Measurements from ENCODE around the gene ADNP. TPM values are rescaled to one million over a fixed set of nuclear protein-coding genes. Genes with fewer than 3 reads are reported as not detected.
A peak's percentile ranks its signal among the peaks of the same experiment; 100 is the strongest.

Gene ADNP
- total RNA-seq, 2 experiments from 2014 or later, result 44.8 to 50.8 TPM

GRCh38 chr20:50930976-50931305 lies 296 bp downstream of the ADNP start:
- Mint-ChIP-seq H3K36me3 (ENCODE audit: low read depth) (peaks cover 45% of the 10 kb centered on the region), H3K27ac (peak overlapping the region; percentile 94), H3K9me3 (no peaks in the 10 kb centered on the region), H3K27me3 (ENCODE audit: low read depth) (no peaks in the 10 kb centered on the region), H3K4me3 (peak overlapping the region; percentile 85), H3K4me1 (ENCODE audit: low read depth) (peaks cover 35% of the 10 kb centered on the region)
- intact Hi-C loops (cut with micrococcal nuclease), result loop anchor here (1.0 to 5.0 kb wide), 3 partner anchors 27 to 419 kb away; partner anchors contain the start of genes DPM1, MOCS3, PARD6B and PTPN1
- DNase-seq, result no peak
- CTCF ChIA-PET, result interaction anchor here (0.9 to 4.2 kb wide), 11 partner anchors 9 to 136 kb away, joined by 3 to 23 read pairs (median 4); partner anchors contain the start of genes BCAS4, DPM1 and MOCS3

GRCh38 chr20:50930139-50930975 lies 880 bp downstream of the ADNP start:
- Mint-ChIP-seq H3K27me3 (ENCODE audit: low read depth) (no peaks in the 10 kb centered on the region), H3K36me3 (ENCODE audit: low read depth) (peaks cover 49% of the 10 kb centered on the region), H3K4me3 (peak overlapping the region; percentile 85), H3K27ac (peak overlapping the region; percentile 96), H3K4me1 (ENCODE audit: low read depth) (peaks cover 41% of the 10 kb centered on the region), H3K9me3 (no peaks in the 10 kb centered on the region)
- intact Hi-C loops (cut with micrococcal nuclease), result loop anchor here (5.0 kb wide), 1 partner anchor 418 kb away; the partner anchor contains the start of gene PTPN1
- DNase-seq, result peak; percentile 25
- CTCF ChIA-PET, result interaction anchor here (0.7 to 7.4 kb wide), 18 partner anchors 10 to 140 kb away, joined by 3 to 79 read pairs (median 7); partner anchors contain the start of genes BCAS4, DPM1 and MOCS3

- H3K27me3 Mint-ChIP-seq (ENCODE audit: low read depth), result no peaks in the 10 kb centered on the region
- intact Hi-C loops (cut with micrococcal nuclease), result loop anchor here (1.0 to 5.0 kb wide), 5 partner anchors 15 to 417 kb away; partner anchors contain the start of gene PTPN1
- CTCF ChIA-PET, result interaction anchor here (0.5 to 7.4 kb wide), 33 partner anchors 9 to 776 kb away, joined by 3 to 79 read pairs (median 4); partner anchors contain the start of genes BCAS4, DPM1 and MOCS3
- no peaks in the 10 kb centered on the region for H3K9me3 Mint-ChIP-seq
- peak overlapping the region; percentile 96 for H3K27ac Mint-ChIP-seq
- peaks cover 49% of the 10 kb centered on the region for H3K36me3 Mint-ChIP-seq (ENCODE audit: low read depth)
- peaks cover 48% of the 10 kb centered on the region for H3K4me1 Mint-ChIP-seq (ENCODE audit: low read depth)
- H3K4me3 Mint-ChIP-seq, result peak overlapping the region; percentile 85
- DNase-seq, result peak; percentile 99
These were observed 1.7 kb downstream of the ADNP start for GRCh38 chr20:50929299-50930138.

- intact Hi-C loops (cut with micrococcal nuclease), result loop anchor here (2.0 kb wide), 1 partner anchor 34 kb away; no protein-coding TSS in a partner anchor
- DNase-seq, result no peak
- H3K9me3 Mint-ChIP-seq, result no peaks in the 10 kb centered on the region
- CTCF ChIA-PET, result interaction anchor here (0.6 to 7.4 kb wide), 13 partner anchors 8 to 393 kb away, joined by 3 to 79 read pairs (median 6); partner anchors contain the start of genes BCAS4, DPM1 and MOCS3
- H3K27me3 Mint-ChIP-seq (ENCODE audit: low read depth), result no peaks in the 10 kb centered on the region
- H3K36me3 Mint-ChIP-seq (ENCODE audit: low read depth), result peaks cover 48% of the 10 kb centered on the region
- H3K4me1 Mint-ChIP-seq (ENCODE audit: low read depth), result peaks cover 55% of the 10 kb centered on the region
- peak overlapping the region; percentile 96 for H3K27ac Mint-ChIP-seq
- H3K4me3 Mint-ChIP-seq, result peak overlapping the region; percentile 85
These were observed 2.8 kb downstream of the ADNP start for GRCh38 chr20:50928469-50928868.

GRCh38 chr20:50926530-50926929 lies 4.7 kb downstream of the ADNP start:
- H3K27me3 Mint-ChIP-seq (ENCODE audit: low read depth), result no peaks in the 10 kb centered on the region

DNA sequence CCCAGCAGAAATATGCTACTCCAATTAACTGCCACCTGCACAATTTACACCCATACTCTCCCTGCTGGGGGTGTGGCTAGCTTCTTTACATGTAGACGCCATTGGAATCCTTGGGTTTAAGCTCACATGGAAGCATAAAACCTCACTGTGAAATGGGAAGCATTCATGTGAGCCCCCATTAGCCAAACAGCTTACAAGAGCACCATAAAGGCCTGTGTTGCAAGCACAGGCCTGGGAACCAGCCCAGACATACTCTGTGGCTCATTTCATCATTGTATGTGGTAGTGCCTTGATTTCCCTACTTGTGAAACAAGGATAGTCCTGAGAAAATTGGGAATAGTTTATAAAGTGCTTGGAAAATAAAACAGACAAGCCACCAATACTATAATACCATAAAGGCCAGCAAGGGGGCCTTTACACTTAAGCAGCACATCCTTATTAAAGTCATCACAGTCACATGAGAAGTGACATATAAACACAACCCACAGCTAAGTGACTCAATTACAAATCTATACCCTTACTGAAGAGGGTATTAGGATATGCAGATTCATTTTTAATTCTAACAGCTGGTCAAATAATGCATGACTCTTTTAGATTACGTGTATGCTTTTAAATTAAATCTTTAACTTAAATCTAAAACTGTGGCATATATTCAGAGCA lies 6.8 kb downstream of the ADNP start:
- DNase-seq, result no peak
- no peaks in the 10 kb centered on the region for H3K9me3 Mint-ChIP-seq
- H3K4me1 Mint-ChIP-seq (ENCODE audit: low read depth), result peaks cover 79% of the 10 kb centered on the region
- H3K36me3 Mint-ChIP-seq (ENCODE audit: low read depth), result peaks cover 39% of the 10 kb centered on the region
- CTCF ChIA-PET, result interaction anchor here (1.7 to 7.4 kb wide), 2 partner anchors 10 to 130 kb away, joined by 7 to 79 read pairs; partner anchors contain the start of gene BCAS4
- no peaks in the 10 kb centered on the region for H3K27me3 Mint-ChIP-seq (ENCODE audit: low read depth)
- H3K4me3 Mint-ChIP-seq, result no peak overlapping the region
- intact Hi-C loops (cut with micrococcal nuclease), result no loop called here
- no peak overlapping the region for H3K27ac Mint-ChIP-seq

More at GRCh38 chr20:50926530-50926929, 4.7 kb downstream of the ADNP start:
- CTCF ChIA-PET, result interaction anchor here (1.4 to 7.4 kb wide), 3 partner anchors 36 to 136 kb away, joined by 5 to 79 read pairs (median 6); partner anchors contain the start of gene BCAS4
- Mint-ChIP-seq H3K36me3 (ENCODE audit: low read depth) (peaks cover 43% of the 10 kb centered on the region), H3K27ac (no peak overlapping the region), H3K4me3 (no peak overlapping the region), H3K4me1 (ENCODE audit: low read depth) (peaks cover 65% of the 10 kb centered on the region), H3K9me3 (no peaks in the 10 kb centered on the region)
- no peak for DNase-seq
- intact Hi-C loops (cut with micrococcal nuclease), result no loop called here

DNA sequence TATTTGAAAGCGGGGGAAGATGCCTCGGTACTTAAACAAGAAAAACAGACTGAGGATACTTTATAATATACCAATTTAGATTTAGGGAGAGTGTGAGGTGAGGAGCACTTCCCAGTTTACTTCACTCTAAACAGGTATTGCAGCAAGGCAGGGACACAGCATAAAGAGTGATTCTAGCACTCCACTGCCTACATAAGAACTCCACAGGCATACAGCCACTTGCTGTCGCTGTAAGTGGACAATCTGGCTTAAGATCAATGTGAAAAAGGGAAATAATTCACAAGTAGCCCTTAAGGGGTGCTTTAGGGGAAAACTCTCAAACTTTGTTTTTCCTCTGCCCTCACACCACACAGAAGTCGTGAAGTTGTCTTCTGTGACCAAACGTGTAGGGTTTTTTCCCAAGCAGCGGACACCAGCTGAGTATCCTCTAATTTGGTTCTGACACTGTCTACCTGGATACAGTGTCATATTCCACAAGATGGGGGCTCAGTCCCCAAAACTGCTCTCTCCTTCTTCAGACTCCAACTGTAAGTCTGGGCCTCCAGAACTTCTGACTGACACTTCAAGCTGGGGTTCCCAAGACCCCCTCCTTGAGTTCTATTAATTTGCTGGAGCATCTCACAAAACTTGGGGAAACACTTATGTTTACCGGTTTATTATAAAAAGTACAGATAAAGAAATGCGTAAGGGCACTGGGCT lies 9.3 kb downstream of the ADNP start:
- H3K27ac Mint-ChIP-seq, result peak overlapping the region; percentile 61
- peaks cover 79% of the 10 kb centered on the region for H3K4me1 Mint-ChIP-seq (ENCODE audit: low read depth)
- H3K9me3 Mint-ChIP-seq, result no peaks in the 10 kb centered on the region
- CTCF ChIA-PET, result interaction anchor here (1.3 to 3.9 kb wide), 3 partner anchors 8 to 128 kb away, joined by 3 to 19 read pairs (median 4); partner anchors contain the start of gene ADNP
- DNase-seq, result no peak
- intact Hi-C loops (cut with micrococcal nuclease), result no loop called here
- H3K4me3 Mint-ChIP-seq, result no peak overlapping the region
- peaks cover 31% of the 10 kb centered on the region for H3K36me3 Mint-ChIP-seq (ENCODE audit: low read depth)
- no peaks in the 10 kb centered on the region for H3K27me3 Mint-ChIP-seq (ENCODE audit: low read depth)

DNA sequence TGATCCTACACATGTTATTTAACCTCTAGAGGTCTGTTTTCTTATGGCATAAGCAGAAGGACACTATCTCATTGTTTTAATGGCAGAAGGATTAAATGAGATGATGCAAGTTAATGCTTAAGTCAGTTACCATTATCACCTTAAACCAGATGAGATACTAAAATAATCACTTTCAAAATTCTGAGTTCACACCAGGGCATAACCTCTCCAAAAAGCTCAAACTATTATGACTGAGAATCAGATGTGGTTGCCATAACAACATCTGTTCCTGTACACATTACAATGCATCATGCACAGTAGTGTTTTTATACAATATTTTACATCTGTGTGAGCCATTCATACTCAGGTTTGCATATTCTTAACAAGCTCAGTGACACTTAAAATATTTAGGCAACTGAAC lies 10.2 kb downstream of the ADNP start:
- no peak overlapping the region for H3K4me3 Mint-ChIP-seq
- H3K9me3 Mint-ChIP-seq, result no peaks in the 10 kb centered on the region
- H3K4me1 Mint-ChIP-seq (ENCODE audit: low read depth), result peaks cover 81% of the 10 kb centered on the region
- DNase-seq, result no peak
- peaks cover 33% of the 10 kb centered on the region for H3K36me3 Mint-ChIP-seq (ENCODE audit: low read depth)
- CTCF ChIA-PET, result interaction anchor here (1.3 to 3.9 kb wide), 3 partner anchors 8 to 127 kb away, joined by 3 to 19 read pairs (median 4); partner anchors contain the start of gene ADNP
- H3K27me3 Mint-ChIP-seq (ENCODE audit: low read depth), result no peaks in the 10 kb centered on the region
- intact Hi-C loops (cut with micrococcal nuclease), result no loop called here
- no peak overlapping the region for H3K27ac Mint-ChIP-seq

GRCh38 chr20:50919567-50919966 lies 11.7 kb downstream of the ADNP start:
- Mint-ChIP-seq H3K9me3 (no peaks in the 10 kb centered on the region), H3K36me3 (ENCODE audit: low read depth) (peaks cover 26% of the 10 kb centered on the region), H3K27ac (no peak overlapping the region), H3K27me3 (ENCODE audit: low read depth) (no peaks in the 10 kb centered on the region), H3K4me1 (ENCODE audit: low read depth) (peaks cover 80% of the 10 kb centered on the region), H3K4me3 (no peak overlapping the region)
- no peak for DNase-seq
- intact Hi-C loops (cut with micrococcal nuclease), result no loop called here
- CTCF ChIA-PET, result interaction anchor here (0.8 to 3.9 kb wide), 2 partner anchors 10 to 125 kb away, joined by 4 to 19 read pairs; partner anchors contain the start of gene BCAS4

DNA sequence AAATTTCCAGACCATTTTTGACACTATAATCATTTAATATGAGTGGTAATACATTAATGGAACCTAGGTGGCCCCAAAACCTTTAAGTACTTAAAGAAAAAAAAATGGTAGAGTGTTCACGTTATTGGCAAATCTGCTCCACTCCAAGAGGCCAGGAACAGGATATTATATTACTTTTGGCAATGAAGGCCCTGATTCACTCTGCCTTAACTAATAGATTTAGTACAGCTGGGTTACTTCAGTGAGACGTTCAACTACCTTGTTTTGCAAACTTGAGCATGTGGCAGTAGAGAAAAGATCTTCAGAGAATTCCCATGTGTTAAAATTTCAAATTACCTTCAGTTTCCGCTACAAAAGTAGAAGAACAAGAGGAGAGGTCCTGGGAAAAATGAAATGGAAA lies 12.8 kb downstream of the ADNP start:
- peaks cover 26% of the 10 kb centered on the region for H3K36me3 Mint-ChIP-seq (ENCODE audit: low read depth)
- no peak overlapping the region for H3K27ac Mint-ChIP-seq
- no peaks in the 10 kb centered on the region for H3K27me3 Mint-ChIP-seq (ENCODE audit: low read depth)
- no peak overlapping the region for H3K4me3 Mint-ChIP-seq
- DNase-seq, result no peak
- H3K9me3 Mint-ChIP-seq, result no peaks in the 10 kb centered on the region
- intact Hi-C loops (cut with micrococcal nuclease), result no loop called here
- CTCF ChIA-PET, result interaction anchor here (0.6 to 3.9 kb wide), 2 partner anchors 11 to 124 kb away, joined by 3 to 19 read pairs; partner anchors contain the start of gene BCAS4
- H3K4me1 Mint-ChIP-seq (ENCODE audit: low read depth), result peaks cover 84% of the 10 kb centered on the region

GRCh38 chr20:50916934-50917333 lies 14.3 kb downstream of the ADNP start:
- CTCF ChIA-PET, result interaction anchor here (3.7 to 4.8 kb wide), 2 partner anchors 13 to 122 kb away, joined by 10 to 27 read pairs; partner anchors contain the start of gene BCAS4
- no peak for DNase-seq
- Mint-ChIP-seq H3K27ac (peak overlapping the region; percentile 31), H3K36me3 (ENCODE audit: low read depth) (peaks cover 27% of the 10 kb centered on the region), H3K4me1 (ENCODE audit: low read depth) (peaks cover 82% of the 10 kb centered on the region), H3K4me3 (no peak overlapping the region), H3K9me3 (no peaks in the 10 kb centered on the region), H3K27me3 (ENCODE audit: low read depth) (no peaks in the 10 kb centered on the region)
- intact Hi-C loops (cut with micrococcal nuclease), result no loop called here
